RWPE1 (cell line): ENCODE data around the gene UTP14C.

ENCODE experiments used
- CTCF ChIA-PET: fragments of 350-600 bp; sonication (Branson Sonifier 250); formaldehyde crosslinking; extraction: SDS; loops from one replicate; lab custom pipeline; 2021; lab: Yijun Ruan, JAX
- POLR2A ChIA-PET: fragments of 400-600 bp; formaldehyde crosslinking; extraction: SDS; loops from one replicate; lab custom pipeline; 2020; ENCODE audit warnings: antibody characterized with exemption; ENCODE audit not compliant: low non-redundant PET; lab: Yijun Ruan, JAX
- DNase-seq: peaks from one replicate; pipeline ENCODE4 v3.0.0; 2012; ENCODE audit warnings: low spot score
- H3K27ac ChIP-seq: fragments of 450-650 bp; 2 replicates; pipeline ENCODE4 v1.5.1; 2017
- CTCF ChIP-seq: fragments of 450-650 bp; conservative IDR thresholded peaks from 2 replicates; pipeline ENCODE4 v1.5.1; 2017; ENCODE audit warnings: low read depth, mild to moderate bottlenecking

The UTP14C gene

GRCh38 chr13:52024481-52024880 lies at the start of gene UTP14C:
UTP14C (plus strand) TSS chr13:52024691; CDS start chr13:52028805, 4,114 bp downstream.
- CTCF ChIA-PET, result no interaction called here
- no peak within 1 kb of the TSS for H3K27ac ChIP-seq
- POLR2A ChIA-PET, result no interaction called here
- no peak for DNase-seq
- TF ChIP-seq CTCF, result no peak

GRCh38 chr13:51976423-51976822 lies 48.1 kb upstream of the UTP14C start:
- ChIA-PET POLR2A (interaction anchor here (0.6 kb wide), 1 partner anchor 180 kb away, joined by 3 read pairs; no protein-coding TSS in a partner anchor), CTCF (interaction anchor here (0.5 to 1.2 kb wide), 3 partner anchors 9 to 151 kb away, joined by 3 read pairs; no protein-coding TSS in a partner anchor)
- H3K27ac ChIP-seq, result no peak overlapping the region
- DNase-seq, result no peak
- TF ChIP-seq CTCF, result no peak

GRCh38 chr13:51976890-51977289 lies 47.6 kb upstream of the UTP14C start:
- no peak for DNase-seq
- TF ChIP-seq CTCF, result no peak
- ChIA-PET CTCF (interaction anchor here (1.2 kb wide), 1 partner anchor 24 kb away, joined by 3 read pairs; no protein-coding TSS in a partner anchor), POLR2A (interaction anchor here (0.6 kb wide), 1 partner anchor 179 kb away, joined by 3 read pairs; no protein-coding TSS in a partner anchor)
- no peak overlapping the region for H3K27ac ChIP-seq

- no peak for TF ChIP-seq CTCF
- no peak for DNase-seq
- POLR2A ChIA-PET, result no interaction called here
- CTCF ChIA-PET, result interaction anchor here (1.2 kb wide), 1 partner anchor 23 kb away, joined by 3 read pairs; no protein-coding TSS in a partner anchor
- H3K27ac ChIP-seq, result no peak overlapping the region
These were observed 46.9 kb upstream of the UTP14C start for GRCh38 chr13:51977625-51978024.

- no peak for DNase-seq
- ChIA-PET POLR2A (no interaction called here), CTCF (no interaction called here)
- no peak for TF ChIP-seq CTCF
- H3K27ac ChIP-seq, result no peak overlapping the region
These were observed 45.5 kb upstream of the UTP14C start for GRCh38 chr13:51978796-51979556.

- TF ChIP-seq CTCF, result no peak
- POLR2A ChIA-PET, result no interaction called here
- CTCF ChIA-PET, result interaction anchor here (0.8 kb wide), 1 partner anchor 20 kb away, joined by 3 read pairs; no protein-coding TSS in a partner anchor
- no peak for DNase-seq
- H3K27ac ChIP-seq, result no peak overlapping the region
These were observed 43.6 kb upstream of the UTP14C start for GRCh38 chr13:51980908-51981307.
